HG02938 (cell line): ENCODE data around the gene UQCRH.

ENCODE experiments used
- ATAC-seq: cut with Tn5 transposase; IDR thresholded peaks from one replicate; pipeline ENCODE4 v1.9.1; 2021; ENCODE audit warnings: mild to moderate bottlenecking, moderate library complexity; ENCODE audit not compliant: unreplicated experiment

Gene UQCRH

GRCh38 chr1:46303038-46303871, at the start of gene UQCRH, which contains the start of gene LRRC41:
Gene UQCRH, plus strand, starts transcription at chr1:46303698. Its CDS starts 69 bp downstream, at chr1:46303767.
Gene LRRC41, minus strand, starts transcription at chr1:46303616. Its CDS starts 294 bp downstream, at chr1:46303322.
- peak; percentile 78 for ATAC-seq

- no peak for ATAC-seq
Observed at GRCh38 chr1:46254668-46255067, 48.8 kb upstream of the UQCRH start.

GRCh38 chr1:46256523-46256922, 47.0 kb upstream of the UQCRH start:
- ATAC-seq: no peak

- ATAC-seq: no peak
Observed at GRCh38 chr1:46262508-46262907, 41.0 kb upstream of the UQCRH start.

- ATAC-seq: no peak
Observed at GRCh38 chr1:46263146-46263545, 40.4 kb upstream of the UQCRH start.

- no peak for ATAC-seq
Observed at GRCh38 chr1:46268578-46268977, 34.9 kb upstream of the UQCRH start.

GRCh38 chr1:46274225-46275029, 29.1 kb upstream of the UQCRH start:
- ATAC-seq: no peak

GRCh38 chr1:46275030-46275337, 28.5 kb upstream of the UQCRH start:
- ATAC-seq: no peak

GRCh38 chr1:46277658-46278373, 25.7 kb upstream of the UQCRH start:
- no peak for ATAC-seq

- no peak for ATAC-seq
Observed at GRCh38 chr1:46278807-46279206, 24.7 kb upstream of the UQCRH start.

GRCh38 chr1:46280092-46280491, 23.4 kb upstream of the UQCRH start:
- ATAC-seq: no peak

- ATAC-seq: no peak
Observed at GRCh38 chr1:46281021-46281420, 22.5 kb upstream of the UQCRH start.

GRCh38 chr1:46284058-46284457, 19.4 kb upstream of the UQCRH start:
- ATAC-seq: no peak

- no peak for ATAC-seq
Observed at GRCh38 chr1:46284597-46285564, 18.6 kb upstream of the UQCRH start.

- no peak for ATAC-seq
Observed at GRCh38 chr1:46285730-46286477, 17.6 kb upstream of the UQCRH start.

GRCh38 chr1:46288485-46289133, 14.9 kb upstream of the UQCRH start:
- ATAC-seq: no peak

- ATAC-seq: no peak
Observed at GRCh38 chr1:46289134-46289494, 14.4 kb upstream of the UQCRH start.

- no peak for ATAC-seq
Observed at GRCh38 chr1:46289976-46290375, 13.5 kb upstream of the UQCRH start.

GRCh38 chr1:46295306-46295705, 8.2 kb upstream of the UQCRH start:
- no peak for ATAC-seq
